Posterior vena cava (tissue), 2 donors: ENCODE data around the gene JAKMIP3. TPM values are rescaled to one million over a fixed set of nuclear protein-coding genes. Genes with fewer than 3 reads are reported as not detected.

Experiments
- DNase-seq: peaks from one replicate; pipeline ENCODE4 v3.0.0-alpha.2; 2020; ENCODE audit warnings: low spot score
- intact Hi-C, 2 donors: fragments of 100-400 bp; cut with DNase I; formaldehyde crosslinking; loops; one replicate each; pipeline versions ENCODE4 v1.14.1 to v1.14.2; 2022 to 2023
- total RNA-seq, 2 donors: library from RNA; stranded (reverse); fragmentation: NEBNext Ultra II Directional; extraction: Animal tissue kit (Norgen Biotek cat#: 25700); gene quantifications; one replicate each; pipeline ENCODE4 v1.2.1, GENCODE V29; 2021
- donor health status: DM: yes; HTN: yes; CAD: no.
- donor health status: DM: yes; HTN: yes; CAD: no.

Gene JAKMIP3
- total RNA-seq, 2 donors from 2014 or later = 0.60 to 0.62 TPM

DNA sequence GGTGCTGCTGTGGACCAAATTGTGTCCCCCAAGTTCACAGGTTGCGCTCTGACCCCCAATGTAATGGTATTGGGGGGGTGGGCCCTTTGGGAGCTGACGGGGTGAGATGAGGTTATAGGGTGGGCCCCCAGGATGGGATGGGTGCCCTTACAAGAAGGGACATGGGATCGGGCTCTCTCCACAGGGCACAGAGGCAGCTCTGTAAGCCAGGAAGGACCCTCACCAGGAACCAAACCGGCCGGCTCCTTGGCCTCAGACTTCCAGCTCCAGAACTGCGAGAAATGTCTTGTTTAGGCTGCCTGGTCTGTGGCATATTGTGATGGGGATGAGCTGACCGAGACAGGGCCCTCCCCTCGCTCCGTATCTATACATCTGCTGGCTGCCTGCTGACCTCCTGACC lies 25.7 kb upstream of the JAKMIP3 start:
- intact Hi-C loops = no loop called here

GRCh38 chr10:132041340-132041739 lies 24.4 kb upstream of the JAKMIP3 start:
- DNase-seq = peak; percentile 71
- intact Hi-C loops = no loop called here

More for the DNA sequence above, 25.7 kb upstream of the JAKMIP3 start:
- no peak for DNase-seq

DNA sequence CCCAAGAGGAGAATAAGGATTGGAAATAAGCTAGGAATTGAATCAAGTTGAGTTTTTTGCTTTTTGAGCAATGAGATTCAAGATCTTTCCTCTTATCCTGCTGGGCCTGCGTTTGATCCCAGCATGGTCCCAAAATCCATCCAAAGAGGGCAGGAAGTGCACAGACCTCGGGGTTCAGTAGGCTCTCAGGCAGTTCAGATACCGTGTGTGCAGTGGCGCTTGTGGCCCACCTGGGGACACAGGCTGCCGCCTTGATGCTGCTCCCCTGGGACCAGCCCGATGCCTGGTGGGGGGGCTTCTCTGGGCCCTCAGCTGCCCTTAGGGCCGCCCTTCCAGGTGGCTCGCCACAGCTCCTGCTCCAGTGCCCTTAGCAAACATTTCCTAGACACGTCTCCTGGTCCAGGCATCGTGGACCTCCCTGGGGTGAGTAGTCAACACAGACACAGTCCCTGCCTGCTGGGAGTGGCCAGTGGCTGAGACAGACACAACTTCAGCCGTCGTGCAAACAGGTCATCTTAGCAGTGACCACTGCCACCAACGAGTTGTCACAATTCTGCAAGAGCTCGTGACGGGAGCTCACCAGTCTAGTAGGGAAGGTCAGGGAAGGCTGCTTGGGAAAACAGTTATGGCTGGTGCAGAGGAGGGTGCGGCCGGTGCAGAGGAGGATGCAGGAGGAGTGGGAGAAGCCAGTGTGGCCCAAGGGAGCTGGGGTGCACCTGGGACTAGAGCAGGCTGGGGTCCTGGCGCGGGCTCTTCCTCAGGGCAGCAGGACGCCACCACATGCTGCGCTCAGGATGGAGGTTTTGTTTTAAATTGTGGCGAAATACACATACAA lies 21.7 kb upstream of the JAKMIP3 start:
- DNase-seq = no peak
- intact Hi-C loops = no loop called here

DNA sequence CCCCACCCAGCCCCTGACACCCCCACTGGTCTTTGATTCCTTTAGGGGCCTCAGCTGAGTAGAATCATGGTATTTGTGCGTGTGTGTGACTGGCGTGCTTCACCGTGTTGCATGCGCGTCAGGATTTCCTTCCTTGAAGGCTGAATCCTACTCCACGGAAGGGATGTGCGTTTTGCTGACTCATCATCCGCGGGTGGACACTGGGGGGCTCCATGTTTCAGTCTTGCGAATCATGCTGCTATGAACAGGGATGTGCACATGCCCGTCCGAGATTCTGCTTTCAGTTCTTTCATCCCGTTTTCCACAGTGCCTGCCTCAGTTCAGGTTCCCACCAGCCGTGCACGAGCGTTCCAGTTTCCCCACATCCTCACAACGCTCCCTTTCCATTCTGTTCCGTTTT lies 20.9 kb upstream of the JAKMIP3 start:
- no peak for DNase-seq
- intact Hi-C loops = no loop called here

- intact Hi-C loops = no loop called here
These were observed 20.4 kb upstream of the JAKMIP3 start for GRCh38 chr10:132045324-132045723.

DNA sequence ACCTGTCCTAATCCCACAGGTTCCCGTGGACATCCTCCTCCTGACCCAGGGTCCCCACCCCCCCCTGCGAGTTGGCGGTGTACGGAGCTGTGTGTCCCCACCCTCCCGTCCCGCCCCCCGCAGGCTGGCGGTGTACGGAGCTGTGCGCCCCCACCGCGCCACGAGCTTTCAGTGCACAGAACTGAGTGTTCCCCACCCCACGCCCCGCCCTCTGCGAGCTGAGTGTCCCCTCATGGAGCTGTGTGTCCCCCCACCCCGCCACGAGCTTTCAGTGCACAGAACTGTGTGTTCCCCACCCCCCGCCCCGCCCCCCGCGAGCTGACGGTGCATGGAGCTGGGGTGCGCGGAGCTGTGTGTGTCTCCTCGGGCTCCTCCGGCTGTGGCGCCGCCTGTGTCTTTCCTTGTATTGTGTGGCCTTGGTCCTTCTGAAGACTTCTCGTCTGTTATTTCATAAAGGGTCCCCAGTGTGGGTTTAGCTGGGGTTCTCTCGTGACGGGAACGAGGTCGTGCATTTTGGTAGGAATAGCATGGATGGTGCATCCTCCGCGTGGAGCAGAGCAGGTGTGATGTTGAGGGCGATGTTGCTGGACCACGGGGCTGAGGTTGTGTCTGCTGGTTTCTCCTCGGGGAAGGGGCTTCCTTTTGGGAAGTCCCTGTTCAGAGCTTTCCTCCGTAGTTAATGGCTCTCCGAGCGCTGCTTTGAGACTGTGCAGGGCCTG lies 18.0 kb upstream of the JAKMIP3 start:
- intact Hi-C loops = no loop called here

More at GRCh38 chr10:132045324-132045723, 20.4 kb upstream of the JAKMIP3 start:
- DNase-seq = no peak

DNA sequence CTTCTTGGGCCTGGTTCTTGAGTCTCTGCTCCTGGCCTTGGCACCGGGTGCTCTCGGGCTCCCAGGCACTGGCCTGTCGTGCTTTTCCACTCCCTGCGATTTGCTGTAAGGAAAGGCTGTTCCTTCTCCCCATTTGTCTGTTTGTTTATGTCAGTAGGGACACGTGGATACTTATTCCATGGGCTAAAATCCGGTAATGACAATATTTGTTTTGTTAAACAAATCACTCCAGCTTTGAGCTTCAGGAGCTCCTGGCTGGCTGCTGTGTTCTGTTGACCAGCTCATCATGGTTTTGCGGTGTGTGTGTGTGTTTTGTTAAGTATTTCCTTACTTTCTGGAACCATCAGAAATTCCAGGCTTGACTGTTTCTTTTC lies 17.5 kb upstream of the JAKMIP3 start:
- no peak for DNase-seq
- intact Hi-C loops = no loop called here

More for the DNA sequence above, 18.0 kb upstream of the JAKMIP3 start:
- DNase-seq = no peak

- DNase-seq = no peak
- intact Hi-C loops = loop anchor here in 1 of 2 donors (5.0 kb wide), 1 partner anchor 1313 kb away; no protein-coding TSS in a partner anchor
These were observed 15.6 kb upstream of the JAKMIP3 start for GRCh38 chr10:132050191-132050590.

DNA sequence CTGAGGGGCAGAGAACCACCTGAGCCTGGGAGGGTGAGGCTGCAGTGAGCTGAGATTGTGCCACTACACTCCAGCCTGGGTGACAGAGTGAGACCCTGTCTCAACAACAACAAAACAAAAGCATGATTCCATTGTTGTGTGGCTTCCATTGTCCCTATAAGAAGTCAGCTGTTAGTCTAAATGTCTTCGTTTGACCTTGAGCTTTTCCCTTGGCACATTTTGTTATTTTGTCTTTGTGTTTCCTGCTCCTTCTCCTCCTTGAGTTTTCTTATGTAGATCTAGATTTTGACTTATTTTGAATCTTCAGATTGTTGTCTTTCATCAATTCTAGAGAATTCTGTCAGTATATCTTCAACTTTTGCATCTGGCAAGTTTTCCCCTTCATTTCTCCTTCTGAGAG lies 13.6 kb upstream of the JAKMIP3 start:
- intact Hi-C loops = loop anchor here in 1 of 2 donors (5.0 kb wide), 1 partner anchor 1315 kb away; no protein-coding TSS in a partner anchor
- no peak for DNase-seq

GRCh38 chr10:132054564-132054963 lies 11.2 kb upstream of the JAKMIP3 start:
- intact Hi-C loops = loop anchor here in 1 of 2 donors (5.0 kb wide), 1 partner anchor 1317 kb away; no protein-coding TSS in a partner anchor

GRCh38 chr10:132055616-132056015 lies 10.1 kb upstream of the JAKMIP3 start:
- DNase-seq = peak; percentile 22
- intact Hi-C loops = no loop called here

More at GRCh38 chr10:132054564-132054963, 11.2 kb upstream of the JAKMIP3 start:
- DNase-seq = peak; percentile 43

GRCh38 chr10:132056663-132057062 lies 9.1 kb upstream of the JAKMIP3 start:
- intact Hi-C loops = no loop called here
- peak; percentile 68 for DNase-seq

GRCh38 chr10:132057191-132057681 lies 8.5 kb upstream of the JAKMIP3 start:
- DNase-seq = peak; percentile 77
- intact Hi-C loops = no loop called here

- intact Hi-C loops = no loop called here
- DNase-seq = peak; percentile 59
These were observed 7.5 kb upstream of the JAKMIP3 start for GRCh38 chr10:132058111-132058745.

DNA sequence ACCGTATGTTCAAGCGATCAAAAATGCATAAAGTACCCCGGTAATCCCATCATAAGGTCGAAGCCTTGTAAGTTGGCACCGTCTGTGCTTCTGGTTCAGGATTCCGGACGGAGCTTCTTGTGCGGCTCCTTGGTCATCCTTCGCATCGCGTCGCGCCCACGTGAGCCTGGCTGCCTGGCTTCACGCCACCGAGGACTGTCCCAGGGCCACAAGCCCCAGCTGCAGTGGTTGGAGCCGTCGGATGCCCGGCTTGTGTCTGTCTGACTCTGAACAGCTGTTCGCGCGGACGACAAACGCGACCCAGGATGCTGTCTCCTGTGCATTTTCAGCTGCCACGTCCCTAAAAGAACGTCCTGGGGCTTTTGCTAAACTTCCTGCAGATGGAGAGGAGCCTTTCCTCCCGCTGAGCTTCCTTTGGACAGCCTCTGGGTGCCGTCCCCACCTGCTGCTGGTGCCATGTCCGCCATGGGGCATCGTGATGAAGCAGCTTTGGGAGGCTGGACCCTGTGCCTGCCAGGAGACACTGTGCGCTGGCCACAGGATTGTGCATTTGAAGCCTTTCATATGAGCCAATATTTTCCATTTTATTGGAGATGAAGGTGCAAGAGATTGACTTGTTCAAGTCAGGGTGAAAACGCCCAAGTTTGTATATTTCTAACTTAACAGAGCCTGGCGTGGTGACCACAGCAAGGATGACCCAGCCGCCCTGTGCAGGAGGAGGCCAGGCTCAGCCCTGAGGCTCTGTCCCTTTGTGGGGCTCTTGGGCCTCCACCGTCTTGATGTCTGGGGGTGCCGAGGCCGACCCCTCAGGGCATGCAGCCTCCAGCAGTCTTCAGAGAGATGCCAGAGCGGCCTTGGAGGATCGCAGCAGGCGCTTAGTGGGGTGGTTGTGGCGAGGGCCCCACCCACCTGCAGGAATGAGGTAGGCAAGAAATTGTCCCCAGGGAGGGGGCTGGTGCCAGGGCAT lies 6.7 kb upstream of the JAKMIP3 start:
- DNase-seq = peak; percentile 72
- intact Hi-C loops = no loop called here

- intact Hi-C loops = no loop called here
- peak; percentile 49 for DNase-seq
These were observed 5.8 kb upstream of the JAKMIP3 start for GRCh38 chr10:132059760-132060508.

DNA sequence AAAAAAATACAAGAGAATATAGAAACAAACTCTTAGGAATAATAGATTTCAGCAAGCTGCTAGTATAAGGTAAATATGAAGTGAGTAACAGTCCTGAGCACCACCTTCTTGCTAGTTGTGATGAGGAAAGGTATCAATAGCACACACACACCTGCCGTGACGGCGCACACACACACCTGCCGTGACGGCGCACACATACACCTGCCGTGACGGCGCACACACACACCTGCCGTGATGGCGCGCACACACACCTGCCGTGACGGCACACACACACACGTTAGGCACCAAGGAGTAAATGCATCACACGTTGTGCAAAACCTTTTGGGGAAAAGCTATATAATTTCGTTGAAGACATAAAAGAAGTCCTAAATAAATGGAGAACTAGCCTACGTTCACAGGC lies 4.7 kb upstream of the JAKMIP3 start:
- intact Hi-C loops = no loop called here
- peak; percentile 25 for DNase-seq

DNA sequence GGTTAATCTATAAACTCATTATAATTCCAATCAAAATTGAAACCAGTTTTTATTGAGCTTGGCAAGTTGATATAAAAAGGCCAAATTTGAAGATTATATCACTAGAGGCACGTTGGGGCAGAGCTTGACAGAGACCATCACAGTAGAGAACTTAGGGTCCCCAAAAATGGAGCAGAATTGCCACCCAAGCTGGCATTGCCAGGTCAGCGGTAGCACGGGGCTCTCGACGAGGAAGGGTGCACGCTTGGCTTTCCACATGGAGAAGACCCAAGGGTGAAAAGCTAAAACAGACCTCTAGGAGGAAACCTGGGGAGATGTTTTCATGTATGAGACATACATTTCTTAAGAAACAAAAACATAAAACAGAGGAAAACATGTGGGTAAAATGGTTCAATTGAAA lies 4.3 kb upstream of the JAKMIP3 start:
- DNase-seq = no peak
- intact Hi-C loops = no loop called here
